Upper lobe of left lung (tissue), 6 donors: ENCODE measurements around the gene PLEKHH3. TPM values are rescaled to one million over a fixed set of nuclear protein-coding genes. Genes with fewer than 3 reads are reported as not detected.

Experiments
- ATAC-seq, 2 donors: fragments of 200-7000 bp; cut with Tn5 transposase; one replicate each; pipeline ENCODE4 v1.9.1; 2022; ENCODE audit warnings: mild to moderate bottlenecking in 2 of 2, moderate library complexity in 2 of 2; ENCODE audit not compliant: low FRiP score in 2 of 2
- DNase-seq, 2 donors: peaks; one replicate each; pipeline ENCODE4 v3.0.0-alpha.2; 2019 to 2020
- H3K27ac ChIP-seq, 4 donors: fragments of 200-600 bp; sonication (generic); one replicate each; pipeline ENCODE4 v1.5.1; 2016 to 2019
- H3K27me3 ChIP-seq, 4 donors: fragments of 200-600 bp; sonication (generic); one replicate each; pipeline ENCODE4 v1.5.1; 2017 to 2019
- H3K36me3 ChIP-seq, 4 donors: fragments of 200-600 bp; sonication (generic); one replicate each; pipeline ENCODE4 v1.5.1; 2016 to 2019
- H3K4me1 ChIP-seq, 4 donors: fragments of 200-600 bp; sonication (generic); one replicate each; pipeline ENCODE4 v1.5.1; 2018 to 2019
- H3K4me3 ChIP-seq, 4 donors: fragments of 200-600 bp; sonication (generic); one replicate each; pipeline ENCODE4 v1.5.1; 2017 to 2019; ENCODE audit warnings: mild to moderate bottlenecking in 2 of 4, moderate library complexity in 1 of 4
- H3K9me3 ChIP-seq, 4 donors: fragments of 200-600 bp; sonication (generic); one replicate each; pipeline ENCODE4 v1.5.1; 2018 to 2019
- EP300 ChIP-seq, 4 donors: sonication (generic); formaldehyde crosslinking; IDR thresholded peaks; one replicate each; pipeline ENCODE4 v1.5.1; 2017; ENCODE audit warnings: antibody characterized with exemption in 4 of 4, control low read depth in 2 of 4
- POLR2A ChIP-seq, 4 donors: fragments of 450-650 bp; IDR thresholded peaks; one replicate each; pipeline ENCODE4 v1.5.1; 2016 to 2017; ENCODE audit warnings: antibody characterized with exemption in 4 of 4, mild to moderate bottlenecking in 2 of 4
- POLR2AphosphoS5 ChIP-seq, 2 donors: sonication (generic); formaldehyde crosslinking; IDR thresholded peaks; one replicate each; pipeline ENCODE4 v1.5.1; 2017; ENCODE audit warnings: antibody characterized with exemption in 2 of 2
- WGBS, 2 donors: methylation state at CpG; one replicate each; pipeline ENCODE4 v1.1.5; 2017 to 2018; 5-methylcytosine and 5-hydroxymethylcytosine counted together
- total RNA-seq, 6 donors: library from RNA; depleted of rRNA in 4 of 6; stranded (reverse); fragments of >200 nt in 4 of 6; gene quantifications; one replicate each; pipeline versions ENCODE4 v1.1.0 to v1.2.1, GENCODE V29; 2016 to 2021
- TF ChIP-seq, protein P1 (sequence below), 6 experiments: fragments of 450-650 bp in 4 of 6; fragments of 200-600 bp in 2 of 6; sonication (generic) in 2 of 6; IDR thresholded peaks; one replicate each; pipeline ENCODE4 v1.5.1; 2016 to 2019; ENCODE audit warnings: antibody characterized with exemption in 6 of 6
- donor health status: DM: no; HTN: no; CAD: no; lungs with moderate emphysema.
- donor health status: DM: no; HTN: yes; CAD: no; lungs with severe emphysema.

Gene PLEKHH3
- total RNA-seq, 6 donors from 2014 or later, result 18.4 to 93.2 (median 28.4) TPM

DNA sequence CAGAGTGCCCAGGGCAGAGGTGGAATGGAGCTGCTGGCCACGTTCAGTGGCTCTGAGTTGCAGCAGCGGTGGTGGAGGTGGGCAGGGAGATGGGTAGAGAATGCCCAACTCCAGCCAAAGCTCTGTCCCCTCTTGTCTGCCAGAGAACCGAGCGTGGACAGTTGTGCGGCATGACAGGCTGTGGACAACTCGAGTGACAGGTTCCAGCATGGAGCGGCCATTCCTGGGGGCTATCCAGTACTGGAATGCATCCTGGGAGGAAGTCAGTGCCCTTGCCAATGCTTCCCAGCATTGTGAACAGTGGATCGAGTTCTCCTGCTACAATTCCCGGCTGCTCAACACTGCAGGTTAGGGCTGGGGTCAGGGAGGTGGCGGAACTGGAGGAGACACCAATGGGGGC, 13.8 kb upstream of the PLEKHH3 start:
- Histone ChIP-seq H3K9me3 (no peaks in the 10 kb centered on the region), H3K4me1 (no peaks in the 10 kb centered on the region), H3K4me3 (no peak overlapping the region), H3K27ac (no peak overlapping the region), H3K36me3 (peaks cover 0 to 63% (median 10%) of the 10 kb centered on the region in 4 donors), H3K27me3 (no peaks in the 10 kb centered on the region)
- no peak for DNase-seq
- 84 to 87% methylated on average over 10 of the region's 10 CpGs for WGBS, 2 donors
- no peak for TF ChIP-seq EP300 (IDR thresholded peaks at IDR 0.05)
- TF ChIP-seq POLR2A (IDR thresholded peaks at IDR 0.05), result no peak
- TF ChIP-seq, protein P1, sequence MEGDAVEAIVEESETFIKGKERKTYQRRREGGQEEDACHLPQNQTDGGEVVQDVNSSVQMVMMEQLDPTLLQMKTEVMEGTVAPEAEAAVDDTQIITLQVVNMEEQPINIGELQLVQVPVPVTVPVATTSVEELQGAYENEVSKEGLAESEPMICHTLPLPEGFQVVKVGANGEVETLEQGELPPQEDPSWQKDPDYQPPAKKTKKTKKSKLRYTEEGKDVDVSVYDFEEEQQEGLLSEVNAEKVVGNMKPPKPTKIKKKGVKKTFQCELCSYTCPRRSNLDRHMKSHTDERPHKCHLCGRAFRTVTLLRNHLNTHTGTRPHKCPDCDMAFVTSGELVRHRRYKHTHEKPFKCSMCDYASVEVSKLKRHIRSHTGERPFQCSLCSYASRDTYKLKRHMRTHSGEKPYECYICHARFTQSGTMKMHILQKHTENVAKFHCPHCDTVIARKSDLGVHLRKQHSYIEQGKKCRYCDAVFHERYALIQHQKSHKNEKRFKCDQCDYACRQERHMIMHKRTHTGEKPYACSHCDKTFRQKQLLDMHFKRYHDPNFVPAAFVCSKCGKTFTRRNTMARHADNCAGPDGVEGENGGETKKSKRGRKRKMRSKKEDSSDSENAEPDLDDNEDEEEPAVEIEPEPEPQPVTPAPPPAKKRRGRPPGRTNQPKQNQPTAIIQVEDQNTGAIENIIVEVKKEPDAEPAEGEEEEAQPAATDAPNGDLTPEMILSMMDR (IDR thresholded peaks at IDR 0.05), result no peak
- ATAC-seq, result no peak

- Histone ChIP-seq H3K4me1 (peaks cover 13 to 18% (median 15%) of the 10 kb centered on the region in 4 donors), H3K27me3 (peaks cover 0 to 6% (median 0%) of the 10 kb centered on the region in 4 donors), H3K9me3 (no peaks in the 10 kb centered on the region), H3K27ac (no peak overlapping the region), H3K4me3 (no peak overlapping the region), H3K36me3 (peaks cover 0 to 52% (median 2%) of the 10 kb centered on the region in 4 donors)
- DNase-seq (peak in 1 of 2 donors; percentile 66), ATAC-seq (no peak)
- TF ChIP-seq EP300 (IDR thresholded peaks at IDR 0.05), result no peak
- TF ChIP-seq POLR2A (IDR thresholded peaks at IDR 0.05), result no peak
- TF ChIP-seq, protein P1 (IDR thresholded peaks at IDR 0.05), result no peak
- TF ChIP-seq POLR2AphosphoS5 (IDR thresholded peaks at IDR 0.05), result no peak
- WGBS, 2 donors, result 84 to 86% methylated on average over 27 of the region's 27 CpGs
Measured at GRCh38 chr17:42687707-42688320, 11.0 kb upstream of the PLEKHH3 start.

GRCh38 chr17:42686520-42687128, 9.8 kb upstream of the PLEKHH3 start:
- peak in 1 of 2 donors; percentile 75 for DNase-seq
- TF ChIP-seq POLR2AphosphoS5 (IDR thresholded peaks at IDR 0.05), result no peak
- no peak for TF ChIP-seq EP300 (IDR thresholded peaks at IDR 0.05)
- TF ChIP-seq, protein P1 (IDR thresholded peaks at IDR 0.05), result no peak
- no peak for TF ChIP-seq POLR2A (IDR thresholded peaks at IDR 0.05)
- Histone ChIP-seq H3K4me1 (peaks cover 24 to 27% (median 26%) of the 10 kb centered on the region in 4 donors), H3K36me3 (peaks cover 0 to 43% (median 2%) of the 10 kb centered on the region in 4 donors), H3K27me3 (peaks cover 0 to 6% (median 0%) of the 10 kb centered on the region in 4 donors), H3K9me3 (no peaks in the 10 kb centered on the region), H3K4me3 (no peak overlapping the region), H3K27ac (no peak overlapping the region)
- WGBS, 2 donors, result 82 to 86% methylated on average over 31 to 32 of the region's 32 CpGs
- no peak for ATAC-seq

- Histone ChIP-seq H3K4me1 (peaks cover 27 to 35% (median 30%) of the 10 kb centered on the region in 4 donors), H3K27me3 (peaks cover 0 to 6% (median 0%) of the 10 kb centered on the region in 4 donors), H3K36me3 (peaks cover 0 to 37% (median 2%) of the 10 kb centered on the region in 4 donors), H3K9me3 (no peaks in the 10 kb centered on the region), H3K4me3 (no peak overlapping the region), H3K27ac (no peak overlapping the region)
- ATAC-seq, result no peak
- TF ChIP-seq EP300 (IDR thresholded peaks at IDR 0.05) (no peak), POLR2A (IDR thresholded peaks at IDR 0.05) (no peak), POLR2AphosphoS5 (IDR thresholded peaks at IDR 0.05) (no peak)
- TF ChIP-seq, protein P1 (IDR thresholded peaks at IDR 0.05), result no peak
- DNase-seq, result no peak
- 81 to 88% methylated on average over 9 to 10 of the region's 14 CpGs for WGBS, 2 donors
Measured at GRCh38 chr17:42685831-42686230, 9.0 kb upstream of the PLEKHH3 start.
